ENCODE measurements around the gene AQP9.
"Not testable (repeated sequence)": the region's sequence is repeated elsewhere in the genome, so short reads cannot be mapped to it uniquely, and the experiment has no call there.

Gene AQP9

DNA sequence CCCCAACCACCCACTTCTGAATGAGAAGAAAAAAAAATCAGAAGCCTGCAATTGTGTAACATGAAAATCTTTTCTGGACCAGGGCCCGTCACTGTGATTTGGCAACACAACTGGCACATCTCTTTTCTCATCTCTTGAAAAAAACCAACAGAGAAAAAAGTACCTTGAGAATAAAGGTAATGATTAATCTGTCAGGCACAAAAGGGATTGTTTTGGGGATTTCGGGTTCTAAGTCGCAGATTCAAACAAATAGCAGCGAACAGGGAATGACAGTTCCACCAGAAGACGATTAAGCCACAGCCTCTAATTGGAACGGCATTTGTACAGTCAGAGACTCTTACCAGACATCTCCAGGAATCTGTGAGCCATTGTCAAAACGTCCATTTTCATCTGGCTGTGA lies at the start of gene AQP9:
Gene AQP9, plus strand, starts transcription at position 276 of the 400 bp plus-strand sequence. CDS start 185 bp downstream, outside the sequence.
- no peak for DNase-seq (ENCODE audit: low spot score)

- DNase-seq (ENCODE audit: low spot score) = no peak
Measured at GRCh38 chr15:58095415-58095814, 42.8 kb upstream of the AQP9 start.

DNA sequence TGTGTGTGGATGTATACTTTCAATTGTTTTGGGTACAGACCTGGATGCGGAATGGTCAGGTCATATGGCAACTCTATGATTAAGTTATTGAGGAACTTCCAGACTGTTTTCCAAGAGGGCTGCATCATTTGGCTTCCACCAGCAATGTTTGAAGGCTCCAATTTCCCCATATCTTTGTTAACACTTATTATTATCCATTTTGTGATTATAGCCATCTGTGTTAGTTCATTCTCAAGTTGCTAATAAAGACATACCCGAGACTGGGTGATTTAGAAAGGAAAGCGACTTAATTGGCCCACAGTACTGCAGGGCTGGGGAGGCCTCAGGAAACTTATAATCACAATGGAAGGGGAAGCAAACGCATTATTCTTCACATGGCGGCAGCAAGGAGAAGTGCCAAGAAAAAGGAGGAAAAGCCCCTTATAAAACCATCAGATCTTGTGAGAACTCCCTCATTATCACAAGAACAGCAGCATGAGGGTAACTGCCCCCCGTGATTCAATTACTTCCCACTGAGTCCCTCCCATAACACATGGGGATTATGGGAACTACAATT lies 41.6 kb upstream of the AQP9 start:
- no peak for DNase-seq (ENCODE audit: low spot score)

DNA sequence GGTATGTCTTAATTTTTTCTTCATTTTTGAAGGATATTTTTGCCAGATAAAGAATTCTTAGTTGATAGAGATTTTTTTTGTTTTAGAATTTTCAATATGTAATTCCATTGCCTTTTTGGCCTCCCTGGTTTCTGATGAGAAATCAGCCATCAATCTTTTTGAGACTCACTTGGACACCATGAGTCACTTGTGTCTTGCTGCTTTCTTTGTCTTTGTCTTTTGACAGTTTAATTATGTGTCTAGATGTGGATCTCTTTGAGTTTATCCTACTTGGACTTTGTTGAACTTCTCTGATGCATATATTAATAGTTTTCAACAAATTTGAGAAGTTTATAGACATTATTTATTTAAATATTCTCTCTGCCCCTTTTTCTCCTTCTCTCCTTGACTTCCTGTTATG lies 34.7 kb upstream of the AQP9 start:
- DNase-seq (ENCODE audit: low spot score) = no peak

DNA sequence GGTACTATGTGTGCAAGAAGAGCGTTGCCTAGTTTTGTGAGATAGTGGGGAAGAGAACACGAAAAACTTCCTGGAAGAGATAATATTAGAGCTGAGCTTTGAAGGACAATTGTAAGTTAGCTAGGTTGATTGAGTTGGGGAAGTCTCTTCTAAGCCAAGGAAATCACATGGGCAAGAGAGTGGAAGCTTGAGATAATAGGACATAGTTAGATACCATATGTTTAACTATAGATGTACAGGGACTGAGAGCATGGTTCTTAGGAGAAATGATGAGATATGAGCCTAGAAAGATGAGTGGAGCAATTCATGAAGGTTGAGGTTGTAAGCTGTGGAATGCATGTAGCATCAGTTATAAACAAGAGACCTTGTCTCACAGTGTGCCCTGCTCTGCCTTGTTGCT lies 30.1 kb upstream of the AQP9 start:
- no peak for DNase-seq (ENCODE audit: low spot score)

DNA sequence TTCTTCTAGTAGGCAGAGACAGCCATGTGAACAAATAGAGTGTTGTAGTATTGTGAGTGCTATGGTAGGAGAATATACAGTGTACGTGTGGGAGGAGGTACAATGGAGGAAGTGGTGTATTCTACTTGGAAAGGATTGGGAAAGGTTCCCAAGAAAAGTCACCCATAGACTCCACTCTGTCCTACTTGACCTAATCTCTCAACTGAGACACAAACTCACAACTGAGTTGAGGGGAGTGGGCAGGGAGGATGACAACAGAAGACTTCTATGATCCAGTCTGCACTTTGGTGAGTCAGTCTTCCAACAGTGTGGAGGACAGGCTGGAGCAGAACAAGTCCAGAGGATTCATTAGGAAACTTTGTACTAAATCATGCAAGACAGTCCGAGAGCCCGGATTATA lies 28.8 kb upstream of the AQP9 start:
- DNase-seq (ENCODE audit: low spot score) = no peak

GRCh38 chr15:58110999-58111717 lies 27.0 kb upstream of the AQP9 start:
- no peak for DNase-seq (ENCODE audit: low spot score)

DNA sequence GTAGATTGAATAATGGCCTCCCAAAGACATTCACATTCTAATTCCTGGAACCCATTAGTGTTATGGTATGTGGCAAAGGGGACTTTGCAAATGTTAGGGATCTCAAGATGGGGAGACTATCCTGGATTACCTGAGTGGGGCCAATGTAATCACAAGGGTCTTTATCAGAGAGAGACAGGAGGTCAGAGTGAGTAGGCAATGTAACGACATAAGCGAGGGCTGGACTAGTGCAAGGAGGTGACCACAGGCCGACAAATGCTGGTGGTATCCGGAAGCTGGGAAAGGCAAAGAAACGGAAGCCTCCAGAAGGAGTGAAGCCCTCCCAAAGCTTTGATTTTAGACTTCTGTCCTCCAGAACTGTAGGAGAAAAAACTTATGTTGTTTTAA lies 26.5 kb upstream of the AQP9 start:
- no peak for DNase-seq (ENCODE audit: low spot score)

DNA sequence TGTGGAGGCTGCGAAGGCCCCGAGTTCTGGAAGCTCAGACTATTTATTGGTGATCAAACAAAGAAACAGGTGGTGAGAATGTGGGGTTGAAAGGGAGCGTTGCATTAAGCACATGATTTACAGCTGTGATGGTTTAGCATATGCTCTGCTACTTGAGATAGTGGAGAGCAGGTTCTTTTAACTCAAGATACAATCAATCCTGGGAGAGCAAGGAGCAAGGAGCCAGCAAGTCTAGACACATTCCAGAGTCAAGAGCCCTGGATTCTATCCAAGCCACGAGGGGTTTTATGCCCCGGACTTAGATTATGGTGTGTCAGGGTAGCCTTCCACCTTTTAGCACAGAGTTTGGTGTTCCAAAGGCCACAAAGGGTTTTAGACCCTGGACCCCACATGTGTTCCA lies 24.8 kb upstream of the AQP9 start:
- DNase-seq (ENCODE audit: low spot score) = not testable (repeated sequence)

- no peak for DNase-seq (ENCODE audit: low spot score)
Measured at GRCh38 chr15:58114388-58114787, 23.8 kb upstream of the AQP9 start.

GRCh38 chr15:58114812-58115211 lies 23.4 kb upstream of the AQP9 start:
- no peak for DNase-seq (ENCODE audit: low spot score)

- no peak for DNase-seq (ENCODE audit: low spot score)
Measured at GRCh38 chr15:58115692-58116091, 22.5 kb upstream of the AQP9 start.

DNA sequence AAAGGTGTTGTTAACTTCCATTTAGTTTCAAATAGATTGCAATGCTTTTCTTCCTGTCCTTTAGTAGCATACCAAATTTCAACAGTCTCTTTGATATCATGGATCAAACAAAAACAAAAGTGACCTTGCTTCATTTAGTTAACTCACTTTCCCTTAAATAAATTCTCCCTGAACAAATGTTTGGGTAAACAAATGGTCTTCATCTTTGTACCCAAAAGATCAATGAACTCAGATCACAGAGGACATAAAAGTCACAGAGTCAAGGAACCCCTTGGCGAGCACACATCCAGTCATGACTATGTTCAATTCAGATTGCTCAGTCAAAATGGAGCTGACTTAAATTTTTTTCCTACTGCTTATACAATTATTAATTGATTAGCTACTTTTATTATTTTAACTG lies 20.6 kb upstream of the AQP9 start:
- no peak for DNase-seq (ENCODE audit: low spot score)

DNA sequence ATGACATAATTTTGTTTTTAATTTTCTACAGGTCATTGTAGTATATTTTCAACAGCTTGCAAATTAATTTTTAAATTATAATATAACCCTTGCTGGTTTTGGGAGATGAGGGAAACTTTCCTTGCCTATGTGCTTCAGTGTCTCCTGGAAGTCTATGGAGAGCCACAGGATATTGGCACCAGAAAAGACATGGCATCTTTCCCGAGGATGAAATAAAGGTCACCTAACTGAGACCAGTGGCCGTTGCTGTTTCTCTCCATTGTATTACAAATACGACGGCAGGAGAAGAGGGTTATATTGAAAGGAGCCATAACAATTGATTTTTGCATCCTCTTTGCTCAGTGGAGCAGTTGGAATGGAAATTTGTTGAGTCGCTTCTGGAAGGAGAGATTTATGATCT lies 19.9 kb upstream of the AQP9 start:
- no peak for DNase-seq (ENCODE audit: low spot score)

- DNase-seq (ENCODE audit: low spot score) = no peak
Measured at GRCh38 chr15:58119016-58119415, 19.2 kb upstream of the AQP9 start.

GRCh38 chr15:58124585-58124984 lies 13.6 kb upstream of the AQP9 start:
- no peak for DNase-seq (ENCODE audit: low spot score)

- no peak for DNase-seq (ENCODE audit: low spot score)
Measured at GRCh38 chr15:58125333-58125732, 12.8 kb upstream of the AQP9 start.

- no peak for DNase-seq (ENCODE audit: low spot score)
Measured at GRCh38 chr15:58134886-58135285, 3.3 kb upstream of the AQP9 start.

- DNase-seq (ENCODE audit: low spot score) = no peak
Measured at GRCh38 chr15:58135511-58136174, 2.5 kb upstream of the AQP9 start.

DNA sequence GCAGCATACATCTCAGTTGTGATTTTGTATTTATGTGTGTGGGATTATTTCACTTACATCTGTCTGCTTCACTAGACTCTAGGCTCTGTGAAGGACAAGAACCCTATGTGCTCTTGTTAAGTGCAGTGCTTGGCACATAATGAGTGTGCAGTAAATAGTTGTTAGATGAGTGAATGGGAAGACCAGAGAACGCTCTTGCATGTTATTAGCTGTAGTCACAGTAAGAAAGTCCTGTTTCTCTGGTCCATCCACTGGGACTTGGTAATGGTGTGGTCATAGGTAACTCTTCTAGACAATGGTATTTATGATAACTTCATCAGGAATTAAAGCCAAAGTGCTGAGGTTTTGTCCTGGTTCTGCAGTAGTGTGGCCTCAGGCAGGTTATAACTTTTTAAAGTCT lies 1.4 kb upstream of the AQP9 start:
- DNase-seq (ENCODE audit: low spot score) = no peak

GRCh38 chr15:58137686-58138085 lies 495 bp upstream of the AQP9 start:
- DNase-seq (ENCODE audit: low spot score) = no peak

GRCh38 chr15:58139276-58139988 lies 1.3 kb downstream of the AQP9 start:
- no peak for DNase-seq (ENCODE audit: low spot score)

DNA sequence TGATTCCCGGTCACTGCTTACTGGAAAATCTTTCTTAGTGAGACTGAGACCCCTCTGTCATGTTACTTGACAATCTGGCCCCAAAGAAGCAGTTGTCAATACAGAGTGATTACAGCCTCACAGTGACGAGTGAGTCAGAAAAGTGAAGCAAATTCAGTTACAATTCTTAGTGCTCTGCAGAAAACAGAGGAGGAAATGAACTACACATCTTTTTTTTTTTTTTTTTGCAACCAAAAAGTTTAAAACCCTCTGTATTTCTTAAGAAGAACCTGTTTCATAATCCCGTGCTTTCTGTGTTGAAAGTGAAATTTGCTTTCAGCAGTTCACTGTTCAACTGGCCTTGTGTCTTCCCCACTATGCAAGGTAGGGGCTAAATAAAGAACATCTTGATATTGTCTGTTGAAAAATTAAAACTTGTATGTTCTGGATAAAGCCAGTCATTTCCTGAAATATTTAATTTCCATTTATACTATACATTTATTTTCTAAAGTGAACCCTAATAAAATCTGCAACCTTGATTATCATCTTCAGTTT lies 1.9 kb downstream of the AQP9 start:
- no peak for DNase-seq (ENCODE audit: low spot score)

Measured in HuH-7.5 (cell line).